B cell (primary cell): ENCODE measurements around the gene PHIP. TPM values are rescaled to one million over a fixed set of nuclear protein-coding genes. Genes with fewer than 3 reads are reported as not detected.
"Not testable (repeated sequence)": the region's sequence is repeated elsewhere in the genome, so short reads cannot be mapped to it uniquely, and the experiment has no call there.

Experiments
- ATAC-seq: fragments of 200-7000 bp; cut with Tn5 transposase; one replicate; pipeline ENCODE4 v1.10.0; 2021; ENCODE audit warnings: low read depth, mild to moderate bottlenecking, moderate number of reproducible peaks, moderate library complexity
- CTCF ChIA-PET: fragments of 350-600 bp; sonication (Branson Sonifier 250); formaldehyde crosslinking; loops from one replicate; lab custom pipeline; 2021; ENCODE audit warnings: antibody characterized with exemption, inconsistent platforms; lab: Charles Lee
- POLR2A ChIA-PET: fragments of 350-600 bp; sonication (Branson Sonifier 250); formaldehyde crosslinking; loops from one replicate; lab custom pipeline; 2021; ENCODE audit warnings: antibody characterized with exemption; lab: Charles Lee
- DNase-seq: peaks from one replicate; pipeline ENCODE4 v3.0.0; 2013
- H2AFZ ChIP-seq: 2 replicates; pipeline ENCODE4 v1.6.1; 2012; ENCODE audit warnings: mild to moderate bottlenecking, low read depth, low read length; ENCODE audit not compliant: insufficient read depth, poor library complexity, severe bottlenecking
- H3K27ac ChIP-seq, 2 donors: 1 replicate in 1 of 2; 2 replicates in 1 of 2; pipeline ENCODE4 v1.5.1; 2012 to 2013; ENCODE audit warnings: low read length in 2 of 2, mild to moderate bottlenecking in 2 of 2, moderate library complexity in 1 of 2
- H3K27me3 ChIP-seq, 4 experiments: fragments of 200-600 bp in 1 of 4; sonication (generic) in 1 of 4; replicated peaks in 1 of 4; 1 replicate in 2 of 4; 2 replicates in 2 of 4; pipeline versions ENCODE4 v1.6.1 to v1.7.0; 2013 to 2016; ENCODE audit warnings: low read length in 3 of 4, mild to moderate bottlenecking in 2 of 4, mixed read lengths in 1 of 4, moderate library complexity in 1 of 4; ENCODE audit not compliant: insufficient read depth in 4 of 4, control insufficient read depth in 3 of 4; ENCODE audit errors: control extremely low read depth in 1 of 4
- H3K36me3 ChIP-seq, 2 experiments: replicated peaks in 1 of 2; 1 replicate in 1 of 2; 2 replicates in 1 of 2; pipeline versions ENCODE4 v1.6.1 to v1.7.1; 2013; ENCODE audit warnings: low read length in 1 of 2; ENCODE audit not compliant: insufficient read depth in 2 of 2, control insufficient read depth in 1 of 2; ENCODE audit errors: control extremely low read depth in 1 of 2, extremely low read depth in 1 of 2
- H3K4me1 ChIP-seq, 2 donors: fragments of 200-600 bp in 1 of 2; sonication (generic) in 1 of 2; 1 replicate in 1 of 2; 2 replicates in 1 of 2; pipeline versions ENCODE4 v1.5.1 to v1.6.1; 2013 to 2017; ENCODE audit warnings: low read length in 2 of 2; ENCODE audit not compliant: control insufficient read depth in 2 of 2, insufficient read depth in 2 of 2
- H3K4me2 ChIP-seq: replicated peaks from 2 replicates; pipeline ENCODE3; 2012; ENCODE audit warnings: mild to moderate bottlenecking, low read depth, low read length; ENCODE audit not compliant: poor library complexity, severe bottlenecking
- H3K4me3 ChIP-seq, 5 experiments: fragments of 200-600 bp in 1 of 5; sonication (generic) in 1 of 5; 1 replicate in 3 of 5; 2 replicates in 2 of 5; pipeline versions ENCODE4 v1.5.1 to v1.7.0; 2011 to 2016; ENCODE audit warnings: low read length in 4 of 5, mild to moderate bottlenecking in 4 of 5, low read depth in 2 of 5, control low read depth in 1 of 5, moderate library complexity in 1 of 5; ENCODE audit not compliant: insufficient read depth in 1 of 5; ENCODE audit errors: control extremely low read depth in 1 of 5, extremely low read depth in 1 of 5
- H3K79me2 ChIP-seq: fragments of 200-600 bp; sonication (generic); one replicate; pipeline ENCODE4 v1.6.0; 2016; ENCODE audit warnings: low read length; ENCODE audit not compliant: control insufficient read depth, insufficient read depth
- H3K9ac ChIP-seq: fragments of 200-600 bp; sonication (generic); 2 replicates; pipeline ENCODE4 v1.6.1; 2017; ENCODE audit warnings: mild to moderate bottlenecking, low read length, moderate library complexity
- H3K9me3 ChIP-seq, 3 donors: one replicate each; pipeline versions ENCODE4 v1.6.1 to v1.7.1; 2013; ENCODE audit warnings: low read length in 2 of 3; ENCODE audit not compliant: control insufficient read depth in 2 of 3, insufficient read depth in 1 of 3; ENCODE audit errors: control extremely low read depth in 1 of 3
- H4K20me1 ChIP-seq: 2 replicates; pipeline ENCODE4 v1.6.0; 2012; ENCODE audit warnings: mild to moderate bottlenecking, low read length; ENCODE audit not compliant: insufficient read depth, control insufficient read depth, poor library complexity, severe bottlenecking
- H3K27ac Mint-ChIP-seq: one replicate; pipeline ENCODE4 v1.8.0; 2021; ENCODE audit warnings: mixed read lengths
- H3K27me3 Mint-ChIP-seq: one replicate; pipeline ENCODE4 v1.8.0; 2021; ENCODE audit warnings: mixed read lengths
- H3K4me1 Mint-ChIP-seq: one replicate; pipeline ENCODE4 v1.8.0; 2021; ENCODE audit warnings: mixed read lengths
- H3K4me3 Mint-ChIP-seq: one replicate; pipeline ENCODE4 v1.8.0; 2021; ENCODE audit warnings: mixed read lengths
- H3K9me3 Mint-ChIP-seq: one replicate; pipeline ENCODE4 v1.8.0; 2022; ENCODE audit warnings: mixed read lengths; ENCODE audit not compliant: insufficient read depth
- EZH2 ChIP-seq: IDR thresholded peaks from 2 replicates; pipeline ENCODE4 v1.6.1; 2012; ENCODE audit warnings: borderline replicate concordance, low read depth, mild to moderate bottlenecking, moderate library complexity, low read length; ENCODE audit not compliant: insufficient read depth, poor library complexity, severe bottlenecking
- WGBS: methylation state at CpG from one replicate; pipeline ENCODE4 v1.1.5; 2013; ENCODE audit warnings: missing lambda C conversion rate; ENCODE audit not compliant: insufficient coverage; 5-methylcytosine and 5-hydroxymethylcytosine counted together
- intact Hi-C: fragments of 100-400 bp; cut with micrococcal nuclease; formaldehyde crosslinking; loops from one replicate; pipeline ENCODE4 v1.10.0; 2022
- polyA plus RNA-seq: library from polyadenylated mRNA; depleted of rRNA; stranded (reverse); fragments of >200 nt; gene quantifications from 2 replicates; pipeline ENCODE4 v1.2.3, GENCODE V29; 2012
- total RNA-seq, 2 donors: library from RNA; stranded (reverse); fragments of 120-200 nt in 1 of 2; gene quantifications; 1 replicate in 1 of 2; 2 replicates in 1 of 2; pipeline versions ENCODE4 v1.2.3 to v1.2.4, GENCODE V29; 2013 to 2022
- TF ChIP-seq, protein P1 (sequence below): fragments of 200-600 bp; IDR thresholded peaks from one replicate; pipeline ENCODE4 v1.8.0; 2022; ENCODE audit warnings: antibody characterized with exemption, mild to moderate bottlenecking

The PHIP gene
- total and polyA plus RNA-seq, 2 donors (not counting 1 experiment from before 2014, with no cell fraction given), result 7.4 to 52.7 TPM

DNA sequence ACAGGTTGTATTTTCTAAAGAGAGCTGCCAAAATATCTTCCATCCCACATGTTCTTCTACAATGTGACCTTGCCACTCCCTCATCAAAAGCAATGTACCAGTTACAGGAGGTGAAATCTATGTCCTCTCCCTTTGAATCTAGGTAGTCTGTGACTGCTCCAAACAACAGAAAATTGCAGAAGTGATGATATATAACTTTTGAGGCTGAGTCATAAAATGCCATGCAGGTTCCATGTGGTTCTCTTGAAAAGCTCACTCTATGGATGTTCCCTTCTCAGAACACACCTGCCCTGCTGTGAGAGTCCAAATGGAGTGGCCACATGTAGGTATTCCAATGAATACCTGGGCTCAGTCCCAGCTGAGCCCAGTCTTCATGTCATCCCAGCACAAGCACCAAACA lies 16.9 kb upstream of the PHIP start:
- no peak overlapping the region for H3K4me3 ChIP-seq
- DNase-seq (no peak), ATAC-seq (no peak)
- POLR2A ChIA-PET, result no interaction called here
- no peak overlapping the region for H3K9ac ChIP-seq
- TF ChIP-seq EZH2, result no peak
- TF ChIP-seq, protein P1, sequence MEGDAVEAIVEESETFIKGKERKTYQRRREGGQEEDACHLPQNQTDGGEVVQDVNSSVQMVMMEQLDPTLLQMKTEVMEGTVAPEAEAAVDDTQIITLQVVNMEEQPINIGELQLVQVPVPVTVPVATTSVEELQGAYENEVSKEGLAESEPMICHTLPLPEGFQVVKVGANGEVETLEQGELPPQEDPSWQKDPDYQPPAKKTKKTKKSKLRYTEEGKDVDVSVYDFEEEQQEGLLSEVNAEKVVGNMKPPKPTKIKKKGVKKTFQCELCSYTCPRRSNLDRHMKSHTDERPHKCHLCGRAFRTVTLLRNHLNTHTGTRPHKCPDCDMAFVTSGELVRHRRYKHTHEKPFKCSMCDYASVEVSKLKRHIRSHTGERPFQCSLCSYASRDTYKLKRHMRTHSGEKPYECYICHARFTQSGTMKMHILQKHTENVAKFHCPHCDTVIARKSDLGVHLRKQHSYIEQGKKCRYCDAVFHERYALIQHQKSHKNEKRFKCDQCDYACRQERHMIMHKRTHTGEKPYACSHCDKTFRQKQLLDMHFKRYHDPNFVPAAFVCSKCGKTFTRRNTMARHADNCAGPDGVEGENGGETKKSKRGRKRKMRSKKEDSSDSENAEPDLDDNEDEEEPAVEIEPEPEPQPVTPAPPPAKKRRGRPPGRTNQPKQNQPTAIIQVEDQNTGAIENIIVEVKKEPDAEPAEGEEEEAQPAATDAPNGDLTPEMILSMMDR, result no peak
- no peaks in the 10 kb centered on the region for H3K36me3 ChIP-seq
- no peak overlapping the region for H2AFZ ChIP-seq
- Mint-ChIP-seq H3K4me3 (no peak overlapping the region), H3K27ac (no peak overlapping the region), H3K9me3 (no peaks in the 10 kb centered on the region), H3K27me3 (peaks cover 19% of the 10 kb centered on the region), H3K4me1 (no peaks in the 10 kb centered on the region)
- H3K79me2 ChIP-seq, result no peaks in the 10 kb centered on the region
- CTCF ChIA-PET, result no interaction called here
- no peak overlapping the region for H3K27ac ChIP-seq
- peaks cover 0 to 4% (median 0%) of the 10 kb centered on the region in 4 experiments for H3K27me3 ChIP-seq
- no peaks in the 10 kb centered on the region for H3K4me1 ChIP-seq
- no peaks in the 10 kb centered on the region for H4K20me1 ChIP-seq
- intact Hi-C loops, result no loop called here
- no peaks in the 10 kb centered on the region for H3K9me3 ChIP-seq
- H3K4me2 ChIP-seq, result no peak overlapping the region

DNA sequence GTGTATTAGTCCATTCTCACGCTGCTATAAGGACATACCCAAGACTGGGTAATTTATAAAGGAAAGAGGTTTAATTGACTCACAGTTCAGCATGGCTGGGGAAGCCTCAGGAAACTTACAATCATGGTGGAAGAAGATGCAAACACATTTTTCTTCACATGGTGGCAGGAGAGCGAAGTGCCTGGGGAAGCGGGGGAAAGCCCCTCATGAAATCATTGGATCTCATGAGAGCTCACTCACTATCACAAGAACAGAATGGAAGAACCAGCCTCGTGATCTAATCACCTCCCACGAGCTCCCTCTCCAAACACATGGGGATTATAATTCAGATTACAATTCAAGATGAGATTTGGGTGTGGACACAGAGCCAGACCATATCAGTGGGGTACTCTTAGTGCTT lies 13.7 kb upstream of the PHIP start:
- H3K27me3 ChIP-seq, H3K4me3 Mint-ChIP-seq, H3K9me3 Mint-ChIP-seq, H3K4me2 ChIP-seq, H3K4me1 ChIP-seq, H2AFZ ChIP-seq, CTCF ChIA-PET, DNase-seq, H3K4me3 ChIP-seq, H3K36me3 ChIP-seq, POLR2A ChIA-PET, H3K4me1 Mint-ChIP-seq, H3K27ac ChIP-seq, ATAC-seq, intact Hi-C loops, H3K79me2 ChIP-seq, H3K27ac Mint-ChIP-seq, H4K20me1 ChIP-seq, H3K9ac ChIP-seq, H3K9me3 ChIP-seq: not testable (repeated sequence)
- peaks cover 14% of the 10 kb centered on the region for H3K27me3 Mint-ChIP-seq
- no CpG with 5 or more reads among the region's 5 CpGs for WGBS
